WTC11 (cell line): ENCODE measurements around the gene CEBPG.

Experiments used
- TEAD4 ChIP-seq: sonication (generic); formaldehyde crosslinking; IDR thresholded peaks from 2 replicates; pipeline ENCODE4 v1.8.0; 2022; ENCODE audit warnings: mild to moderate bottlenecking, missing genetic modification reagents
- ZNF121 ChIP-seq: sonication (generic); formaldehyde crosslinking; IDR thresholded peaks from 2 replicates; pipeline ENCODE4 v1.8.0; 2023; ENCODE audit warnings: missing genetic modification reagents
- ZNF138 ChIP-seq: sonication (generic); formaldehyde crosslinking; conservative IDR thresholded peaks from 2 replicates; pipeline ENCODE4 v1.8.1; 2022; ENCODE audit warnings: mild to moderate bottlenecking, moderate library complexity, missing genetic modification reagents
- TF ChIP-seq, protein P1 (sequence below): sonication (generic); formaldehyde crosslinking; IDR thresholded peaks from 2 replicates; pipeline ENCODE4 v1.8.0; 2022; ENCODE audit warnings: mild to moderate bottlenecking, missing genetic modification reagents
- TF ChIP-seq, protein P2 (sequence below): fragments of 200-600 bp; IDR thresholded peaks from 2 replicates; pipeline ENCODE4 v1.8.0; 2022; ENCODE audit warnings: antibody characterized with exemption

DNA sequence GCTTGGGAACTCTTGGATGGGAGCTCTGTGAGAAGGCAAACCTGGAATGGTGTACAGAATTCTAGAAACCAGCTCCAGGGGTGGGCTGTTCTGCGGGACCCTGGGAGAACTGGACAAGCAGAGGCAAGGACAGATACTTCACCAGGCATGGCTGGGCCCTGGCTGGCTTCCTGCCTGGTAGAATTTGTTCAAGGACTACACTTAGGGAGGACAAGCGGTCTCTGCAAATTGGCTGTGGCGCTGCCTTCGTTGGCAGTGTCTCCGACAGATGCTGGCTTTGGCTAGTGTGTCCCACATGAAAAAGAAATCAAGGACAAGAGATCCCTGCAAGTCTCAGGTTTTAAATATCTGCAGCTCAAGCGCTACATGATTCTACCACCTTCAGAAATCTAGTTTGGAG is 12.4 kb downstream of the CEBPG start:
- TF ChIP-seq ZNF121 (CRISPR knock-in tag) (no peak), ZNF138 (CRISPR knock-in tag) (no peak), TEAD4 (CRISPR knock-in tag) (no peak)
- TF ChIP-seq, protein P1, sequence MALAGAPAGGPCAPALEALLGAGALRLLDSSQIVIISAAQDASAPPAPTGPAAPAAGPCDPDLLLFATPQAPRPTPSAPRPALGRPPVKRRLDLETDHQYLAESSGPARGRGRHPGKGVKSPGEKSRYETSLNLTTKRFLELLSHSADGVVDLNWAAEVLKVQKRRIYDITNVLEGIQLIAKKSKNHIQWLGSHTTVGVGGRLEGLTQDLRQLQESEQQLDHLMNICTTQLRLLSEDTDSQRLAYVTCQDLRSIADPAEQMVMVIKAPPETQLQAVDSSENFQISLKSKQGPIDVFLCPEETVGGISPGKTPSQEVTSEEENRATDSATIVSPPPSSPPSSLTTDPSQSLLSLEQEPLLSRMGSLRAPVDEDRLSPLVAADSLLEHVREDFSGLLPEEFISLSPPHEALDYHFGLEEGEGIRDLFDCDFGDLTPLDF (CRISPR knock-in tag) = no peak
- TF ChIP-seq, protein P2, sequence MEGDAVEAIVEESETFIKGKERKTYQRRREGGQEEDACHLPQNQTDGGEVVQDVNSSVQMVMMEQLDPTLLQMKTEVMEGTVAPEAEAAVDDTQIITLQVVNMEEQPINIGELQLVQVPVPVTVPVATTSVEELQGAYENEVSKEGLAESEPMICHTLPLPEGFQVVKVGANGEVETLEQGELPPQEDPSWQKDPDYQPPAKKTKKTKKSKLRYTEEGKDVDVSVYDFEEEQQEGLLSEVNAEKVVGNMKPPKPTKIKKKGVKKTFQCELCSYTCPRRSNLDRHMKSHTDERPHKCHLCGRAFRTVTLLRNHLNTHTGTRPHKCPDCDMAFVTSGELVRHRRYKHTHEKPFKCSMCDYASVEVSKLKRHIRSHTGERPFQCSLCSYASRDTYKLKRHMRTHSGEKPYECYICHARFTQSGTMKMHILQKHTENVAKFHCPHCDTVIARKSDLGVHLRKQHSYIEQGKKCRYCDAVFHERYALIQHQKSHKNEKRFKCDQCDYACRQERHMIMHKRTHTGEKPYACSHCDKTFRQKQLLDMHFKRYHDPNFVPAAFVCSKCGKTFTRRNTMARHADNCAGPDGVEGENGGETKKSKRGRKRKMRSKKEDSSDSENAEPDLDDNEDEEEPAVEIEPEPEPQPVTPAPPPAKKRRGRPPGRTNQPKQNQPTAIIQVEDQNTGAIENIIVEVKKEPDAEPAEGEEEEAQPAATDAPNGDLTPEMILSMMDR = no peak
